Endothelial cell of umbilical vein (primary cell): ENCODE measurements around the gene DYRK4. TPM values are rescaled to one million over a fixed set of nuclear protein-coding genes. Genes with fewer than 3 reads are reported as not detected.

Experiments used
- BruUV-seq: library from RNA; stranded (reverse); fragments of 400-500 nt; replicated peaks from 2 replicates; lab custom pipeline; 2021; lab: Mats Ljungman, UMichigan
- CTCF ChIA-PET: fragments of 300-600, 350-600 bp; sonication (Branson Sonifier 250); formaldehyde crosslinking; loops from one replicate; lab custom pipeline; 2021; ENCODE audit warnings: antibody characterized with exemption, inconsistent platforms; lab: Charles Lee
- POLR2A ChIA-PET: fragments of 300-600, 350-600 bp; sonication (Branson Sonifier 250); formaldehyde crosslinking; loops from one replicate; lab custom pipeline; 2021; ENCODE audit warnings: antibody characterized with exemption, inconsistent platforms; lab: Charles Lee
- DNase-seq: peaks from one replicate; pipeline ENCODE4 v3.0.0-alpha.2; 2011; ENCODE audit warnings: low read depth, low spot score
- FAIRE-seq: peaks from 2 replicates; lab custom pipeline; 2011; peaks lifted over from hg19 to GRCh38; lab: Jason Lieb, UNC
- H2AFZ ChIP-seq: 2 replicates; pipeline ENCODE4 v1.6.0; 2012; ENCODE audit warnings: low read depth, low read length, control low read depth, inconsistent platforms
- H3K27ac ChIP-seq: 2 replicates; pipeline ENCODE4 v1.5.1; 2011; ENCODE audit warnings: low read depth, mild to moderate bottlenecking, control low read depth, low read length, moderate library complexity; ENCODE audit not compliant: insufficient read depth
- H3K27me3 ChIP-seq, 2 experiments: 2 replicates each; pipeline versions ENCODE4 v1.6.0 to v1.6.1; 2011; ENCODE audit warnings: low read length in 2 of 2, mixed read lengths in 1 of 2; ENCODE audit not compliant: control insufficient read depth in 2 of 2, insufficient read depth in 2 of 2
- H3K36me3 ChIP-seq, 2 experiments: 2 replicates in 1 of 2; 3 replicates in 1 of 2; pipeline ENCODE4 v1.5.1; 2011; ENCODE audit warnings: low read length in 2 of 2, mild to moderate bottlenecking in 1 of 2, moderate library complexity in 1 of 2; ENCODE audit not compliant: control insufficient read depth in 2 of 2, insufficient read depth in 2 of 2; ENCODE audit errors: extremely low read depth in 1 of 2
- H3K4me1 ChIP-seq: 3 replicates; pipeline ENCODE4 v1.5.1; 2011; ENCODE audit warnings: mild to moderate bottlenecking, low read length; ENCODE audit not compliant: control insufficient read depth, insufficient read depth; ENCODE audit errors: extremely low read depth
- H3K4me2 ChIP-seq: 2 replicates; pipeline ENCODE4 v1.6.1; 2011; ENCODE audit warnings: low read length, control low read depth, mixed read lengths; ENCODE audit not compliant: insufficient read depth
- H3K4me3 ChIP-seq, 3 experiments: fragments of 200-600 bp in 1 of 3; sonication (generic), shearing (Covaris generic) in 1 of 3; replicated peaks in 1 of 3; 2 replicates each; pipeline ENCODE4 v1.5.1; 2011 to 2016; ENCODE audit warnings: control low read depth in 3 of 3, low read length in 3 of 3, mild to moderate bottlenecking in 2 of 3, inconsistent platforms in 1 of 3, low read depth in 1 of 3, moderate library complexity in 1 of 3; ENCODE audit not compliant: insufficient read depth in 1 of 3
- H3K79me2 ChIP-seq: 2 replicates; pipeline ENCODE4 v1.6.0; 2012; ENCODE audit warnings: low read length, inconsistent platforms; ENCODE audit not compliant: control insufficient read depth, insufficient read depth
- H3K9ac ChIP-seq: replicated peaks from 2 replicates; pipeline ENCODE3; 2011; ENCODE audit warnings: low read length, control low read depth; ENCODE audit not compliant: insufficient read depth; ENCODE audit errors: extremely low read depth
- H3K9me1 ChIP-seq: replicated peaks from 3 replicates; pipeline ENCODE4 v1.6.0; 2011; ENCODE audit warnings: mild to moderate bottlenecking, low read length; ENCODE audit not compliant: control insufficient read depth, insufficient read depth; ENCODE audit errors: extremely low read depth
- H3K9me3 ChIP-seq: replicated peaks from 2 replicates; pipeline ENCODE4 v1.5.1; 2012; ENCODE audit warnings: low read length, inconsistent platforms; ENCODE audit not compliant: control insufficient read depth, insufficient read depth
- H4K20me1 ChIP-seq: replicated peaks from 2 replicates; pipeline ENCODE3; 2011; ENCODE audit warnings: mild to moderate bottlenecking, low read length; ENCODE audit not compliant: control insufficient read depth, insufficient read depth; ENCODE audit errors: extremely low read depth
- CTCF ChIP-seq, 2 donors: IDR thresholded peaks; 1 replicate in 1 of 2; 2 replicates in 1 of 2; pipeline ENCODE4 v1.5.1; 2011; ENCODE audit warnings: low read length in 2 of 2, mild to moderate bottlenecking in 2 of 2, moderate library complexity in 2 of 2, control low read depth in 1 of 2, inconsistent platforms in 1 of 2, low read depth in 1 of 2; ENCODE audit not compliant: insufficient read depth in 1 of 2; ENCODE audit errors: extremely low read depth in 1 of 2
- EZH2 ChIP-seq: IDR thresholded peaks from 2 replicates; pipeline ENCODE4 v1.6.1; 2012; ENCODE audit warnings: borderline replicate concordance, low read depth, mild to moderate bottlenecking, moderate library complexity, low read length, inconsistent platforms; ENCODE audit not compliant: severe bottlenecking
- FOS ChIP-seq: IDR thresholded peaks from 2 replicates; pipeline ENCODE4 v1.6.1; 2011; ENCODE audit warnings: mild to moderate bottlenecking, low read length, moderate library complexity, borderline replicate concordance; ENCODE audit not compliant: insufficient read depth
- GATA2 ChIP-seq: IDR thresholded peaks from 2 replicates; pipeline ENCODE4 v1.7.0; 2011; ENCODE audit warnings: low read depth, mild to moderate bottlenecking, moderate library complexity, mixed read lengths, low read length; ENCODE audit not compliant: insufficient read length, insufficient read depth
- JUN ChIP-seq: IDR thresholded peaks from 2 replicates; pipeline ENCODE4 v1.6.1; 2011; ENCODE audit warnings: borderline replicate concordance, low read depth; ENCODE audit not compliant: insufficient read length, insufficient read depth
- MAX ChIP-seq: IDR thresholded peaks from 2 replicates; pipeline ENCODE4 v1.6.1; 2011; ENCODE audit not compliant: insufficient read depth, insufficient read length
- MYC ChIP-seq: IDR thresholded peaks from one replicate; pipeline ENCODE4 v1.6.1; 2011; ENCODE audit warnings: mild to moderate bottlenecking, low read depth, low read length
- POLR2A ChIP-seq: IDR thresholded peaks from 2 replicates; pipeline ENCODE4 v1.6.1; 2012; ENCODE audit warnings: low read depth, mild to moderate bottlenecking, control low read depth, low read length
- POLR2AphosphoS5 ChIP-seq: IDR thresholded peaks from 2 replicates; pipeline ENCODE4 v1.6.1; 2012; ENCODE audit warnings: low read depth, mild to moderate bottlenecking, control low read depth, low read length, moderate library complexity; ENCODE audit not compliant: insufficient read depth
- dilution Hi-C: fragments of 300-500 bp; cut with MboI; formaldehyde crosslinking; loops from one replicate; pipeline ENCODE4 v1.15.0; 2019; ENCODE audit warnings: low sequenced_read_pairs; ENCODE audit not compliant: extremely low pct_ligation_motif_present
- intact Hi-C: fragments of 100-400 bp; cut with micrococcal nuclease; formaldehyde crosslinking; loops from one replicate; pipeline ENCODE4 v1.10.0; 2022
- polyA plus RNA-seq, 4 experiments: library from polyadenylated mRNA; depleted of rRNA in 3 of 4; stranded (reverse) in 3 of 4; unstranded in 1 of 4; fragments of >200 nt; gene quantifications; 2 replicates each; pipeline versions ENCODE4 v1.2.1 to v1.2.3, GENCODE V29; 2011 to 2012; ENCODE audit warnings: missing spikeins in 1 of 4
- total RNA-seq: library from RNA; stranded (reverse); gene quantifications from 2 replicates; pipeline ENCODE4 v1.2.3, GENCODE V29; 2021

DYRK4 gene
- total and polyA plus RNA-seq, 2 donors (not counting 3 experiments of a cell fraction or from before 2014, with no cell fraction given) = 38.7 to 45.4 TPM

GRCh38 chr12:4535092-4535491 is 26.9 kb upstream of the DYRK4 start:
- Histone ChIP-seq H3K4me1 (peaks cover 19% of the 10 kb centered on the region), H2AFZ (no peak overlapping the region), H3K4me3 (no peak overlapping the region), H4K20me1 (no peaks in the 10 kb centered on the region), H3K4me2 (no peak overlapping the region), H3K9ac (no peak overlapping the region), H3K27ac (no peak overlapping the region), H3K9me1 (no peaks in the 10 kb centered on the region), H3K79me2 (peaks cover 34% of the 10 kb centered on the region), H3K9me3 (no peaks in the 10 kb centered on the region), H3K27me3 (no peaks in the 10 kb centered on the region), H3K36me3 (peaks cover 3 to 15% of the 10 kb centered on the region in 2 experiments)
- no peak for DNase-seq
- TF ChIP-seq FOS (no peak), GATA2 (no peak), POLR2AphosphoS5 (no peak), MYC (no peak), JUN (no peak), MAX (no peak), EZH2 (no peak), POLR2A (no peak), CTCF (IDR thresholded peaks at IDR 0.05; ENCODE audit: extremely low read depth in 1 of 2, insufficient read depth in 1 of 2, low read depth in 1 of 2, low read length in 2 of 2) (no peak)
- intact Hi-C loops (loop anchor here (5.0 kb wide), 2 partner anchors 213 to 663 kb away; partner anchors contain the start of genes PARP11 and TIGAR), dilution Hi-C loops (no loop called here)
- no TSS peak for BruUV-seq
- ChIA-PET POLR2A (no interaction called here), CTCF (interaction anchor here (1.0 kb wide), 1 partner anchor 258 kb away, joined by 3 read pairs; no protein-coding TSS in a partner anchor)
- FAIRE-seq = no peak
